ENCODE results near the gene MTMR6. TPM values are rescaled to one million over a fixed set of nuclear protein-coding genes. Genes with fewer than 3 reads are reported as not detected.

Gene MTMR6
- polyA plus RNA-seq, 1 donor from 2014 or later = 45.4 TPM

DNA sequence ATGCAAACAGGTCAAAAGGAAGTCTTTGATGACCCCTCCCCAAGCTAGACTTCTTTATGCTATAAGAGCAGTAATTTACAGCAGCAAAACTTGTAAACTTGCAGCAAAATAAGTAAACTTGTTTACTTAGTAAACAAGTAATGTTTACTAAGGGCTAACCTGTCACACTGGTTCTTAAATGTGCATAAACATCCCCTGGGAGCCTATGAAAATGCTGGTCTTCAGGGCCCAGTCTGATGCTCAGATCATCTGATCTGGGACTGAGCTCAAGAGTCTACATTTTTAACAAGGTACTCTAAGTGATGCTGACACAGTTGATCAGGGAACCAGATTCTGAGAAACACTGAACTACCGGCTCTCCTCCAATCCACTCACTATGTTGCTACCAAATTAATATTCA is 53.4 kb downstream of the MTMR6 start:
- Histone ChIP-seq H3K4me3 (ENCODE audit: low read length) (no peak overlapping the region), H3K4me2 (ENCODE audit: low read length) (no peak overlapping the region), H3K27me3 (ENCODE audit: insufficient read depth, low read depth, low read length) (no peaks in the 10 kb centered on the region), H3K36me3 (ENCODE audit: insufficient read depth, low read length) (no peaks in the 10 kb centered on the region), H3K9ac (ENCODE audit: low read length) (no peak overlapping the region), H3K9me2 (ENCODE audit: insufficient read depth, low read length) (no peaks in the 10 kb centered on the region), H3K27ac (ENCODE audit: low read length) (no peak overlapping the region), H2AFZ (ENCODE audit: low read depth, low read length) (no peak overlapping the region), H4K20me1 (ENCODE audit: insufficient read depth) (no peaks in the 10 kb centered on the region), H3K79me2 (replicated peaks; ENCODE audit: insufficient read depth, low read length) (no peaks in the 10 kb centered on the region), H3K9me3 (ENCODE audit: low read length) (no peaks in the 10 kb centered on the region), H3F3A (ENCODE audit: insufficient read depth, low read length, poor library complexity, severe bottlenecking) (no peaks in the 10 kb centered on the region)
- TF ChIP-seq POLR2AphosphoS5 (IDR thresholded peaks at IDR 0.05) (no peak), RAD21 (conservative IDR thresholded peaks at IDR 0.05) (no peak), TAF1 (IDR thresholded peaks at IDR 0.05; ENCODE audit: low read depth) (no peak), MXI1 (conservative IDR thresholded peaks at IDR 0.05; ENCODE audit: poor library complexity, severe bottlenecking) (no peak), EZH2 (IDR thresholded peaks at IDR 0.05; ENCODE audit: borderline replicate concordance, insufficient read depth, low read length, poor library complexity, severe bottlenecking) (no peak), EP300 (conservative IDR thresholded peaks at IDR 0.05; ENCODE audit: poor library complexity, severe bottlenecking) (no peak), CTCF (IDR thresholded peaks at IDR 0.05; ENCODE audit: poor library complexity, severe bottlenecking) (no peak), SMC3 (conservative IDR thresholded peaks at IDR 0.05; ENCODE audit: poor library complexity) (no peak)
- TF ChIP-seq, protein P1, sequence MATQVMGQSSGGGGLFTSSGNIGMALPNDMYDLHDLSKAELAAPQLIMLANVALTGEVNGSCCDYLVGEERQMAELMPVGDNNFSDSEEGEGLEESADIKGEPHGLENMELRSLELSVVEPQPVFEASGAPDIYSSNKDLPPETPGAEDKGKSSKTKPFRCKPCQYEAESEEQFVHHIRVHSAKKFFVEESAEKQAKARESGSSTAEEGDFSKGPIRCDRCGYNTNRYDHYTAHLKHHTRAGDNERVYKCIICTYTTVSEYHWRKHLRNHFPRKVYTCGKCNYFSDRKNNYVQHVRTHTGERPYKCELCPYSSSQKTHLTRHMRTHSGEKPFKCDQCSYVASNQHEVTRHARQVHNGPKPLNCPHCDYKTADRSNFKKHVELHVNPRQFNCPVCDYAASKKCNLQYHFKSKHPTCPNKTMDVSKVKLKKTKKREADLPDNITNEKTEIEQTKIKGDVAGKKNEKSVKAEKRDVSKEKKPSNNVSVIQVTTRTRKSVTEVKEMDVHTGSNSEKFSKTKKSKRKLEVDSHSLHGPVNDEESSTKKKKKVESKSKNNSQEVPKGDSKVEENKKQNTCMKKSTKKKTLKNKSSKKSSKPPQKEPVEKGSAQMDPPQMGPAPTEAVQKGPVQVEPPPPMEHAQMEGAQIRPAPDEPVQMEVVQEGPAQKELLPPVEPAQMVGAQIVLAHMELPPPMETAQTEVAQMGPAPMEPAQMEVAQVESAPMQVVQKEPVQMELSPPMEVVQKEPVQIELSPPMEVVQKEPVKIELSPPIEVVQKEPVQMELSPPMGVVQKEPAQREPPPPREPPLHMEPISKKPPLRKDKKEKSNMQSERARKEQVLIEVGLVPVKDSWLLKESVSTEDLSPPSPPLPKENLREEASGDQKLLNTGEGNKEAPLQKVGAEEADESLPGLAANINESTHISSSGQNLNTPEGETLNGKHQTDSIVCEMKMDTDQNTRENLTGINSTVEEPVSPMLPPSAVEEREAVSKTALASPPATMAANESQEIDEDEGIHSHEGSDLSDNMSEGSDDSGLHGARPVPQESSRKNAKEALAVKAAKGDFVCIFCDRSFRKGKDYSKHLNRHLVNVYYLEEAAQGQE (IDR thresholded peaks at IDR 0.05; ENCODE audit: borderline replicate concordance) = no peak

GRCh38 chr13:25232937-25233515 is 54.3 kb downstream of the MTMR6 start:
- Histone ChIP-seq H3K4me2 (ENCODE audit: low read length) (no peak overlapping the region), H4K20me1 (ENCODE audit: insufficient read depth) (no peaks in the 10 kb centered on the region), H3K9me2 (ENCODE audit: insufficient read depth, low read length) (no peaks in the 10 kb centered on the region), H3F3A (ENCODE audit: insufficient read depth, low read length, poor library complexity, severe bottlenecking) (no peaks in the 10 kb centered on the region), H3K36me3 (ENCODE audit: insufficient read depth, low read length) (no peaks in the 10 kb centered on the region), H3K4me3 (ENCODE audit: low read length) (no peak overlapping the region), H2AFZ (ENCODE audit: low read depth, low read length) (no peak overlapping the region), H3K79me2 (replicated peaks; ENCODE audit: insufficient read depth, low read length) (no peaks in the 10 kb centered on the region), H3K27ac (ENCODE audit: low read length) (no peak overlapping the region), H3K9ac (ENCODE audit: low read length) (no peak overlapping the region), H3K27me3 (ENCODE audit: insufficient read depth, low read depth, low read length) (no peaks in the 10 kb centered on the region), H3K9me3 (ENCODE audit: low read length) (no peaks in the 10 kb centered on the region)
- TF ChIP-seq CTCF (IDR thresholded peaks at IDR 0.05; ENCODE audit: poor library complexity, severe bottlenecking) (peak; percentile 51), RAD21 (conservative IDR thresholded peaks at IDR 0.05) (no peak), SMC3 (conservative IDR thresholded peaks at IDR 0.05; ENCODE audit: poor library complexity) (no peak), MXI1 (conservative IDR thresholded peaks at IDR 0.05; ENCODE audit: poor library complexity, severe bottlenecking) (no peak), POLR2AphosphoS5 (IDR thresholded peaks at IDR 0.05) (no peak), EP300 (conservative IDR thresholded peaks at IDR 0.05; ENCODE audit: poor library complexity, severe bottlenecking) (no peak)
- TF ChIP-seq, protein P1 (IDR thresholded peaks at IDR 0.05; ENCODE audit: borderline replicate concordance) = no peak
